Progenitor cell of endocrine pancreas (in vitro differentiated cells): ENCODE data around the gene REEP5. TPM values are rescaled to one million over a fixed set of nuclear protein-coding genes. Genes with fewer than 3 reads are reported as not detected.

Experiments
- DNase-seq: peaks from one replicate; pipeline ENCODE4 v3.0.0; 2021; ENCODE audit warnings: low spot score; ENCODE audit not compliant: unreplicated experiment
- H3K27ac Mint-ChIP-seq: 2 replicates; pipeline ENCODE4 v1.8.0; 2021; ENCODE audit warnings: mild to moderate bottlenecking, moderate library complexity, mixed read lengths
- H3K27me3 Mint-ChIP-seq: 2 replicates; pipeline ENCODE4 v1.8.0; 2021; ENCODE audit warnings: mixed read lengths
- H3K36me3 Mint-ChIP-seq: 2 replicates; pipeline ENCODE4 v1.8.0; 2022; ENCODE audit warnings: mixed read lengths; ENCODE audit not compliant: insufficient read depth
- H3K4me1 Mint-ChIP-seq: 2 replicates; pipeline ENCODE4 v1.8.0; 2021; ENCODE audit warnings: low read depth, mixed read lengths
- H3K4me3 Mint-ChIP-seq: 2 replicates; pipeline ENCODE4 v1.8.0; 2021; ENCODE audit warnings: low read depth, mild to moderate bottlenecking, moderate library complexity, mixed read lengths
- H3K9me3 Mint-ChIP-seq: 2 replicates; pipeline ENCODE4 v1.8.0; 2021; ENCODE audit warnings: low read depth, mixed read lengths
- CTCF ChIP-seq: fragments of 200-600 bp; sonication (generic); IDR thresholded peaks from one replicate; pipeline ENCODE4 v1.5.0; 2021; ENCODE audit warnings: antibody characterized with exemption, mild to moderate bottlenecking; ENCODE audit not compliant: unreplicated experiment
- total RNA-seq: library from RNA; stranded (reverse); gene quantifications from 2 replicates; pipeline ENCODE4 v1.2.1, GENCODE V29; 2021

REEP5 gene
- total RNA-seq, 1 donor from 2014 or later: 33.8 TPM

GRCh38 chr5:112878101-112878500 lies 43.9 kb downstream of the REEP5 start:
- H3K4me3 Mint-ChIP-seq: no peak overlapping the region
- H3K27me3 Mint-ChIP-seq: no peaks in the 10 kb centered on the region
- peak overlapping the region; percentile 67 for H3K27ac Mint-ChIP-seq
- no peaks in the 10 kb centered on the region for H3K9me3 Mint-ChIP-seq
- no peak for TF ChIP-seq CTCF
- no peaks in the 10 kb centered on the region for H3K4me1 Mint-ChIP-seq
- H3K36me3 Mint-ChIP-seq: peaks cover 9% of the 10 kb centered on the region
- no peak for DNase-seq

- Mint-ChIP-seq H3K4me1 (no peaks in the 10 kb centered on the region), H3K27me3 (no peaks in the 10 kb centered on the region), H3K27ac (peak overlapping the region; percentile 37), H3K9me3 (no peaks in the 10 kb centered on the region), H3K36me3 (peaks cover 11% of the 10 kb centered on the region), H3K4me3 (no peak overlapping the region)
- DNase-seq: no peak
- TF ChIP-seq CTCF: no peak
These were observed 45.7 kb downstream of the REEP5 start for GRCh38 chr5:112876362-112876761.

GRCh38 chr5:112870966-112871365 lies 51.1 kb downstream of the REEP5 start:
- Mint-ChIP-seq H3K9me3 (no peaks in the 10 kb centered on the region), H3K27ac (no peak overlapping the region), H3K4me1 (no peaks in the 10 kb centered on the region), H3K36me3 (peaks cover 23% of the 10 kb centered on the region), H3K4me3 (no peak overlapping the region), H3K27me3 (no peaks in the 10 kb centered on the region)
- DNase-seq: no peak
- no peak for TF ChIP-seq CTCF

- no peaks in the 10 kb centered on the region for H3K27me3 Mint-ChIP-seq
- no peaks in the 10 kb centered on the region for H3K9me3 Mint-ChIP-seq
- TF ChIP-seq CTCF: no peak
- H3K27ac Mint-ChIP-seq: no peak overlapping the region
- no peak for DNase-seq
- H3K4me3 Mint-ChIP-seq: no peak overlapping the region
- H3K36me3 Mint-ChIP-seq: peaks cover 23% of the 10 kb centered on the region
- no peaks in the 10 kb centered on the region for H3K4me1 Mint-ChIP-seq
These were observed 52.1 kb downstream of the REEP5 start for GRCh38 chr5:112869948-112870347.

GRCh38 chr5:112867411-112867810 lies 54.6 kb downstream of the REEP5 start:
- H3K4me3 Mint-ChIP-seq: no peak overlapping the region
- H3K4me1 Mint-ChIP-seq: peaks cover 9% of the 10 kb centered on the region
- H3K27me3 Mint-ChIP-seq: no peaks in the 10 kb centered on the region
- TF ChIP-seq CTCF: no peak
- H3K9me3 Mint-ChIP-seq: no peaks in the 10 kb centered on the region
- DNase-seq: no peak
- peaks cover 26% of the 10 kb centered on the region for H3K36me3 Mint-ChIP-seq
- no peak overlapping the region for H3K27ac Mint-ChIP-seq

GRCh38 chr5:112866739-112867138 lies 55.3 kb downstream of the REEP5 start:
- Mint-ChIP-seq H3K27me3 (no peaks in the 10 kb centered on the region), H3K4me3 (no peak overlapping the region), H3K4me1 (peaks cover 14% of the 10 kb centered on the region), H3K9me3 (no peaks in the 10 kb centered on the region), H3K27ac (no peak overlapping the region), H3K36me3 (peaks cover 26% of the 10 kb centered on the region)
- no peak for TF ChIP-seq CTCF
- DNase-seq: no peak
